Ovary (tissue), 3 donors: ENCODE measurements around the gene TLE2.

Experiments used
- CTCF ChIP-seq, 3 donors: fragments of 450-650 bp in 2 of 3; fragments of 200-600 bp in 1 of 3; IDR thresholded peaks; one replicate each; pipeline versions ENCODE4 v1.5.1 to v1.8.0; 2016 to 2022; ENCODE audit warnings: antibody characterized with exemption in 3 of 3, mild to moderate bottlenecking in 1 of 3
- EP300 ChIP-seq: sonication (generic); formaldehyde crosslinking; IDR thresholded peaks from one replicate; pipeline ENCODE4 v1.6.1; 2017; ENCODE audit warnings: antibody characterized with exemption
- POLR2A ChIP-seq: fragments of 450-650 bp; IDR thresholded peaks from one replicate; pipeline ENCODE4 v1.6.1; 2017; ENCODE audit warnings: antibody characterized with exemption, mild to moderate bottlenecking, moderate library complexity
- donor health status: DM: no; HTN: no; CAD: no.

DNA sequence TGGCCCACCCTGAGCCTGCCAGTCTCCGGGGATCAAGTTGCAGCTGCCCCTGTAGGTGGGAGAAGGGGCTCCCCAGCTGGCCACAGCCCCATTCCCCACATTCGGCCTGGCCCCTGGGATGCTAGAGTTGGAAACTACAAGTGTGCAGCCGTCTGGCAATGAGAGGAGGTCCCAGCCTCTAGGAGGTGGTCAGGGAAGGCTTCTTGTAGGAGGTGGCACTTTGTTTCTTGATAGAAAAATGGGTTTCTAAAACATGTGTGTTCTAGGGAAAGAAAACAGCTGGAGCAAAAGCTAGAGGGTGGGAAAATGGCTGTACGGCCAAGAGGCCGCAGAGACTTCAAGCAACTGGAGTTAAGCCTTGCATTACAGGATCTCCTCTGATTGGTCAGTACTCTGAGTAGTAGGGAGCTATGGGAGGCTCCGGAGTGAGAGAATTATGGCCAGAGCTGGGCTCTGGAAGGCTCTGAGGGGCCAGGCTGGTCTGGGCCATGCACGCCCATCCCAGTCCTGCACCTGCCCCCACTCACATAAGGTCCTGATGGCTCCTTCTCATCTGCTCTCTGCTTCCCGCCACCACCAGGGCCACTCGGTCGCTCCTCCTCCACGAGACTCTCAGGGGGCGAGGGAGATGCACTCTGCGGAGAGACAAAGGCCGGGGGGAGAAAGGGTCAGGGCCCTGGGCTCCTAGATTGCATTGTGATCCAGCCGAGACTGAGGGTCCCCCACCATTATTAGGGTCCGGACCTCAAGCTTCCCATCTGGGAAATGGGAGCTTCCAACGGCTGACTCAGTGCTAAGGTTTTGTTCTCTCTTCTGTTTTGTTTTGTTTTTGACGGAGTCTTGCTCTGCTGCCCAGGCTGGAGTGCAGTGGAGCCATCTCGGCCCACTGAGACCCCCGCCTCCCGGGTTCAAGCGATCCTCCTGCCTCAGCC, 13.7 kb downstream of the TLE2 start:
- TF ChIP-seq CTCF (IDR thresholded peaks at IDR 0.05) (no peak), EP300 (no peak), POLR2A (no peak)
